AG10803 (cell line): ENCODE measurements around the gene PKHD1.

ENCODE experiments used
- DNase-seq: peaks from one replicate; pipeline ENCODE4 v3.0.0; 2010; ENCODE audit warnings: low read depth
- H3K4me3 ChIP-seq: 2 replicates; pipeline ENCODE4 v1.5.1; 2011; ENCODE audit warnings: mild to moderate bottlenecking, low read length, control low read depth
- CTCF ChIP-seq: conservative IDR thresholded peaks from 2 replicates; pipeline ENCODE4 v1.5.1; 2011; ENCODE audit warnings: mild to moderate bottlenecking, low read length, control low read depth, inconsistent platforms

Gene PKHD1

GRCh38 chr6:51844336-51844735, 243.1 kb downstream of the PKHD1 start:
- no peak for DNase-seq
- TF ChIP-seq CTCF: no peak
- no peak overlapping the region for H3K4me3 ChIP-seq

- DNase-seq: no peak
- no peak overlapping the region for H3K4me3 ChIP-seq
- no peak for TF ChIP-seq CTCF
Observed at GRCh38 chr6:51843456-51844056, 243.9 kb downstream of the PKHD1 start.

GRCh38 chr6:51842804-51843378, 244.5 kb downstream of the PKHD1 start:
- no peak for DNase-seq
- no peak for TF ChIP-seq CTCF
- H3K4me3 ChIP-seq: no peak overlapping the region

- TF ChIP-seq CTCF: no peak
- no peak overlapping the region for H3K4me3 ChIP-seq
- DNase-seq: no peak
Observed at GRCh38 chr6:51842061-51842803, 245.2 kb downstream of the PKHD1 start.

GRCh38 chr6:51841626-51842025, 245.8 kb downstream of the PKHD1 start:
- no peak overlapping the region for H3K4me3 ChIP-seq
- no peak for TF ChIP-seq CTCF
- no peak for DNase-seq

- no peak for DNase-seq
- H3K4me3 ChIP-seq: no peak overlapping the region
- TF ChIP-seq CTCF: no peak
Observed at GRCh38 chr6:51839726-51840374, 247.6 kb downstream of the PKHD1 start.
